ENCODE data around the gene COX6A2.

GRCh38 chr16:31471241-31471874 lies 43.2 kb upstream of the COX6A2 start:
- no peak for TF ChIP-seq CTCF (IDR thresholded peaks at IDR 0.05)
- TF ChIP-seq TP53 (CRISPR knock-in tag; IDR thresholded peaks at IDR 0.05), result no peak
- no peak for TF ChIP-seq RFX5 (IDR thresholded peaks at IDR 0.05)
- no peak for TF ChIP-seq MAX (IDR thresholded peaks at IDR 0.05)
- no peak for TF ChIP-seq ZFP36 (IDR thresholded peaks at IDR 0.05; ENCODE audit: borderline replicate concordance, partially characterized antibody)
- TF ChIP-seq RAD21 (conservative IDR thresholded peaks at IDR 0.05 in 1 of 2, IDR thresholded peaks at IDR 0.05 in 1 of 2), result no peak
- TF ChIP-seq NR3C1 (IDR thresholded peaks at IDR 0.05), result no peak
- no peak for TF ChIP-seq POLR2A (IDR thresholded peaks at IDR 0.05; ENCODE audit: low read length)
- no peak for TF ChIP-seq EP300 (IDR thresholded peaks at IDR 0.05)
- TF ChIP-seq, protein P1, sequence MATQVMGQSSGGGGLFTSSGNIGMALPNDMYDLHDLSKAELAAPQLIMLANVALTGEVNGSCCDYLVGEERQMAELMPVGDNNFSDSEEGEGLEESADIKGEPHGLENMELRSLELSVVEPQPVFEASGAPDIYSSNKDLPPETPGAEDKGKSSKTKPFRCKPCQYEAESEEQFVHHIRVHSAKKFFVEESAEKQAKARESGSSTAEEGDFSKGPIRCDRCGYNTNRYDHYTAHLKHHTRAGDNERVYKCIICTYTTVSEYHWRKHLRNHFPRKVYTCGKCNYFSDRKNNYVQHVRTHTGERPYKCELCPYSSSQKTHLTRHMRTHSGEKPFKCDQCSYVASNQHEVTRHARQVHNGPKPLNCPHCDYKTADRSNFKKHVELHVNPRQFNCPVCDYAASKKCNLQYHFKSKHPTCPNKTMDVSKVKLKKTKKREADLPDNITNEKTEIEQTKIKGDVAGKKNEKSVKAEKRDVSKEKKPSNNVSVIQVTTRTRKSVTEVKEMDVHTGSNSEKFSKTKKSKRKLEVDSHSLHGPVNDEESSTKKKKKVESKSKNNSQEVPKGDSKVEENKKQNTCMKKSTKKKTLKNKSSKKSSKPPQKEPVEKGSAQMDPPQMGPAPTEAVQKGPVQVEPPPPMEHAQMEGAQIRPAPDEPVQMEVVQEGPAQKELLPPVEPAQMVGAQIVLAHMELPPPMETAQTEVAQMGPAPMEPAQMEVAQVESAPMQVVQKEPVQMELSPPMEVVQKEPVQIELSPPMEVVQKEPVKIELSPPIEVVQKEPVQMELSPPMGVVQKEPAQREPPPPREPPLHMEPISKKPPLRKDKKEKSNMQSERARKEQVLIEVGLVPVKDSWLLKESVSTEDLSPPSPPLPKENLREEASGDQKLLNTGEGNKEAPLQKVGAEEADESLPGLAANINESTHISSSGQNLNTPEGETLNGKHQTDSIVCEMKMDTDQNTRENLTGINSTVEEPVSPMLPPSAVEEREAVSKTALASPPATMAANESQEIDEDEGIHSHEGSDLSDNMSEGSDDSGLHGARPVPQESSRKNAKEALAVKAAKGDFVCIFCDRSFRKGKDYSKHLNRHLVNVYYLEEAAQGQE (IDR thresholded peaks at IDR 0.05), result no peak
- TF ChIP-seq, protein P2, sequence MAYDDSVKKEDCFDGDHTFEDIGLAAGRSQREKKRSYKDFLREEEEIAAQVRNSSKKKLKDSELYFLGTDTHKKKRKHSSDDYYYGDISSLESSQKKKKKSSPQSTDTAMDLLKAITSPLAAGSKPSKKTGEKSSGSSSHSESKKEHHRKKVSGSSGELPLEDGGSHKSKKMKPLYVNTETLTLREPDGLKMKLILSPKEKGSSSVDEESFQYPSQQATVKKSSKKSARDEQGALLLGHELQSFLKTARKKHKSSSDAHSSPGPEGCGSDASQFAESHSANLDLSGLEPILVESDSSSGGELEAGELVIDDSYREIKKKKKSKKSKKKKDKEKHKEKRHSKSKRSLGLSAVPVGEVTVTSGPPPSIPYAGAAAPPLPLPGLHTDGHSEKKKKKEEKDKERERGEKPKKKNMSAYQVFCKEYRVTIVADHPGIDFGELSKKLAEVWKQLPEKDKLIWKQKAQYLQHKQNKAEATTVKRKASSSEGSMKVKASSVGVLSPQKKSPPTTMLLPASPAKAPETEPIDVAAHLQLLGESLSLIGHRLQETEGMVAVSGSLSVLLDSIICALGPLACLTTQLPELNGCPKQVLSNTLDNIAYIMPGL (CRISPR knock-in tag; IDR thresholded peaks at IDR 0.05; ENCODE audit: borderline replicate concordance), result no peak
- TF ChIP-seq, protein P3, sequence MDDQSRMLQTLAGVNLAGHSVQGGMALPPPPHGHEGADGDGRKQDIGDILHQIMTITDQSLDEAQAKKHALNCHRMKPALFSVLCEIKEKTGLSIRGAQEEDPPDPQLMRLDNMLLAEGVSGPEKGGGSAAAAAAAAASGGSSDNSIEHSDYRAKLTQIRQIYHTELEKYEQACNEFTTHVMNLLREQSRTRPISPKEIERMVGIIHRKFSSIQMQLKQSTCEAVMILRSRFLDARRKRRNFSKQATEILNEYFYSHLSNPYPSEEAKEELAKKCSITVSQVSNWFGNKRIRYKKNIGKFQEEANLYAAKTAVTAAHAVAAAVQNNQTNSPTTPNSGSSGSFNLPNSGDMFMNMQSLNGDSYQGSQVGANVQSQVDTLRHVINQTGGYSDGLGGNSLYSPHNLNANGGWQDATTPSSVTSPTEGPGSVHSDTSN (IDR thresholded peaks at IDR 0.05), result no peak
- TF ChIP-seq EHMT2 (IDR thresholded peaks at IDR 0.05; ENCODE audit: low read depth), result no peak
